ENCODE measurements around the gene CKS2.

DNA sequence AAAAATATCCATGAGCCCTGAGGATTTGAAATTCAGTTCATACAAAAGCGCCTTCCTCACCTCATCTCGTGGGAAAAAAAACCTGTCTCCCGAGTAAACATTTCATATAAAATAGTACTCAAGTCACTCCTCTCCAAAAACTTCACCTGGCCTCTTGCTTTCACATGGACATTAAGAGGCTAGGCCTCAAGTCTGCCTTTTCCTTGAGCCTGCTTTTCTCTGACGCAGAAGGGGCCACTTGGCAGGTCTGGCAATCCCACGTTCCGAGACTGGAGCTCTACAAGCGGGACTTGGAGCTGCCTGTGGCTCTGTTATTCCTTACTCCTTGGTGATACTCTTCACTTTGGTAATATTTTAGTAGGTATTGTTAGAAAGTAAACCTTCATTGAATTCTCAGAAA is 26.9 kb upstream of the CKS2 start:
- TF ChIP-seq CTCF (IDR thresholded peaks at IDR 0.05), result no peak
- TF ChIP-seq POLR2A (IDR thresholded peaks at IDR 0.05), result no peak

All from heart left ventricle (tissue), 13 donors.